Activated naive CD8-positive, alpha-beta T cell treated with anti-CD3 and anti-CD28 coated beads for 36 hours (primary cell): Measurements from ENCODE around the gene FOXD4L6. TPM values are rescaled to one million over a fixed set of nuclear protein-coding genes. Genes with fewer than 3 reads are reported as not detected.
"Not testable (repeated sequence)": the region's sequence is repeated elsewhere in the genome, so short reads cannot be mapped to it uniquely, and the experiment has no call there.

Experiments
- DNase-seq: peaks from one replicate; pipeline ENCODE4 v3.0.0; 2021
- H3K27ac Mint-ChIP-seq: one replicate; pipeline ENCODE4 v1.8.0; 2022; ENCODE audit warnings: mild to moderate bottlenecking, moderate library complexity, mixed read lengths
- H3K27me3 Mint-ChIP-seq: one replicate; pipeline ENCODE4 v1.8.0; 2022; ENCODE audit warnings: mild to moderate bottlenecking, mixed read lengths
- H3K36me3 Mint-ChIP-seq: one replicate; pipeline ENCODE4 v1.8.0; 2021; ENCODE audit warnings: mild to moderate bottlenecking, mixed read lengths
- H3K4me1 Mint-ChIP-seq: one replicate; pipeline ENCODE4 v1.8.0; 2021; ENCODE audit warnings: mixed read lengths
- H3K4me3 Mint-ChIP-seq: one replicate; pipeline ENCODE4 v1.8.0; 2022; ENCODE audit warnings: mild to moderate bottlenecking, moderate library complexity, mixed read lengths
- H3K9me3 Mint-ChIP-seq: one replicate; pipeline ENCODE4 v1.8.0; 2022; ENCODE audit warnings: mixed read lengths
- total RNA-seq, 2 experiments: library from RNA; stranded (reverse); gene quantifications; one replicate each; pipeline ENCODE4 v1.2.3, GENCODE V29; 2021

FOXD4L6 gene
- total RNA-seq, 2 experiments from 2014 or later: not detected

DNA sequence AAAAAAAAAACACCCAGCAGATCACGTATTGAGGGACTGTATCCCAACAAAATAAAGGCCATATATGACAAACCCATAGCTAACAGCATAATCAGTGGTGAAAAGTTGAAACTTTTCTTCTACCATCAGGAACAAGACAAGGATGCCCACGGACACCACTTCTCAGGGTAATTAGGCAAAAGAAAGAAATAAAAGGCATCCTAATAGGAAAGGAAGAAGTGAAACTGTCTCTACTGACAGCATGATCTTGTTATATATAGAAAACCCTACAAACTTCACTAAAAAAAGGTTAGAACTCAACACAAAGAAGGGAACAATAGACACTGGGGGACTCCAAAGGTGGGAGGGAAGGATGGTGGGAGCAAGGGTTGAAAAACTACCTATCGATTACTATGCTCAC lies 42.3 kb downstream of the FOXD4L6 start:
- not testable (repeated sequence) for DNase-seq, H3K36me3 Mint-ChIP-seq, H3K4me3 Mint-ChIP-seq, H3K9me3 Mint-ChIP-seq, H3K27ac Mint-ChIP-seq, H3K4me1 Mint-ChIP-seq
- H3K27me3 Mint-ChIP-seq: peaks cover 30% of the 10 kb centered on the region

DNA sequence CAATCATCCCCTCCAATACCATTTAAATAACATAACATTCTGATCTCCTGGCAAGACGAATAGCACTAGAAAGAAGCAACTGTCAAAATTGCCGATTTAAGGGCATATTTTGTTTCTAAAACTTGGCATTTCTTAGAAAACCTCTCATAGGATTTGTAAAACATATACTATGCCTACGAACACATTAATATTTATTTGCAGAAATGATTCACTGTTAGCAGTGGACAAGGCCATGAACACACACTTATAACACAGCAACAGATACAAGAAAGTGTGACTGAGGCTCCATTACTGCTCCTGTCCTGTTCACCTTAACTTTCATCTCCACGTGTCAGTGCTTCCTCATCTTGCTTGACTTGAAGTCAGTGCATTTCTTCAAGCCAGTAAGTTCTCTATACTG lies 46.1 kb downstream of the FOXD4L6 start:
- H3K4me1 Mint-ChIP-seq, H3K27ac Mint-ChIP-seq, H3K36me3 Mint-ChIP-seq, DNase-seq, H3K4me3 Mint-ChIP-seq, H3K9me3 Mint-ChIP-seq: not testable (repeated sequence)
- H3K27me3 Mint-ChIP-seq: peaks cover 17% of the 10 kb centered on the region

DNA sequence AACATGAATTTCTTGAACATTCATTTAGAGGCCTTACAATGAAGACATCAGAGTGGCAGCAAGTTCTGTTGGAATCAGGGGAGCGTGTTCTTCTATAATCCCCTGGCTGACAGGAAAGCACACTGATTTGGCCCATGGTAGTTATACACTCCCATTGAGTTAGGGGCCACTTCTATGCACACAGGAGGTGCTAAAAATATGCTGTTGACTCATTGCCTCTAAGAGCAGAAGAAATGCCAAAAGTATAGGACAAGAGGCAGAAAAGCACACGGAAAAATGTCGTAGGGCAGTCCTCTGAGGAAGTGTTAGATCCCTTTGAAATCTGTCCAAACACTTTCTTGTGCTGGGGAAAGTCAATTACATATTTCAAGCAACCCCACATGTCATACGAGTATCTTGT lies 49.0 kb downstream of the FOXD4L6 start:
- not testable (repeated sequence) for H3K4me1 Mint-ChIP-seq, H3K27ac Mint-ChIP-seq, DNase-seq, H3K36me3 Mint-ChIP-seq, H3K9me3 Mint-ChIP-seq, H3K4me3 Mint-ChIP-seq
- peaks cover 32% of the 10 kb centered on the region for H3K27me3 Mint-ChIP-seq

DNA sequence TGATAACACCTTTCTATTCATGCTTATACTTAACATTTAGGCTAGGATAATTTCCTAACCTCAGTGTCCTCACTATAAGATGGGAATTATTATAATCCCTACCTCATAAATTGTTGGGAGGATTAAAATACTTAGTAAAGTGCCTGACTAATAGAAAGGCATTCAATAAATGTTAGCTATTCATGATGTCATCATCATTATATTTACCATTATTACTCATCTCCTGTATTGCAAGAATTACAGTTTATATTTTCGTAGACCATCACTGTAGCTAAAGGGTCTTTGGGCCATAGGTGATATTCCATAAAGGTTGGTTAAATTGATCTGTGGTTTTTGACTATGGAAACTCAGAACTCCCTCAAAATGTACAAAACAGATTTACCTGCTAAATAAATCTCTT lies 50.9 kb downstream of the FOXD4L6 start:
- peaks cover 44% of the 10 kb centered on the region for H3K27me3 Mint-ChIP-seq
- H3K27ac Mint-ChIP-seq, H3K4me3 Mint-ChIP-seq, H3K4me1 Mint-ChIP-seq, DNase-seq, H3K36me3 Mint-ChIP-seq, H3K9me3 Mint-ChIP-seq: not testable (repeated sequence)

Other genes with a start within 250 kb of the FOXD4L6 start
- 10 to 100 TPM; 13.2 to 16.0 TPM for gene ZNG1F, start 60.6 kb upstream of the FOXD4L6 start, total RNA-seq